HG02763 (cell line): ENCODE results near the gene C6orf62.
"Not testable (repeated sequence)": the region's sequence is repeated elsewhere in the genome, so short reads cannot be mapped to it uniquely, and the experiment has no call there.

Source experiments
- ATAC-seq: cut with Tn5 transposase; IDR thresholded peaks from one replicate; pipeline ENCODE4 v1.9.1; 2021; ENCODE audit warnings: mild to moderate bottlenecking, moderate library complexity; ENCODE audit not compliant: unreplicated experiment

C6orf62 gene

GRCh38 chr6:24719125-24719971 lies at the start of gene C6orf62:
Gene C6orf62 (minus strand): TSS chr6:24719154. CDS start chr6:24718668, 486 bp downstream.
- no peak for ATAC-seq

- ATAC-seq: no peak
Observed at GRCh38 chr6:24768361-24768760, 49.4 kb upstream of the C6orf62 start.

- no peak for ATAC-seq
Observed at GRCh38 chr6:24766680-24767462, 47.9 kb upstream of the C6orf62 start.

- ATAC-seq: not testable (repeated sequence)
Observed at GRCh38 chr6:24765968-24766367, 47.0 kb upstream of the C6orf62 start.

- not testable (repeated sequence) for ATAC-seq
Observed at GRCh38 chr6:24764833-24765828, 46.2 kb upstream of the C6orf62 start.

- ATAC-seq: no peak
Observed at GRCh38 chr6:24763578-24763977, 44.6 kb upstream of the C6orf62 start.

- ATAC-seq: no peak
Observed at GRCh38 chr6:24761851-24762250, 42.9 kb upstream of the C6orf62 start.

GRCh38 chr6:24761193-24761835 lies 42.4 kb upstream of the C6orf62 start:
- no peak for ATAC-seq

- no peak for ATAC-seq
Observed at GRCh38 chr6:24760210-24760609, 41.3 kb upstream of the C6orf62 start.

GRCh38 chr6:24759718-24760117 lies 40.8 kb upstream of the C6orf62 start:
- ATAC-seq: no peak

GRCh38 chr6:24757611-24758010 lies 38.7 kb upstream of the C6orf62 start:
- no peak for ATAC-seq

GRCh38 chr6:24755279-24755678 lies 36.3 kb upstream of the C6orf62 start:
- no peak for ATAC-seq

- not testable (repeated sequence) for ATAC-seq
Observed at GRCh38 chr6:24754378-24754777, 35.4 kb upstream of the C6orf62 start.

- no peak for ATAC-seq
Observed at GRCh38 chr6:24753545-24753944, 34.6 kb upstream of the C6orf62 start.

- ATAC-seq: no peak
Observed at GRCh38 chr6:24752917-24753492, 34.1 kb upstream of the C6orf62 start.

- no peak for ATAC-seq
Observed at GRCh38 chr6:24752503-24752902, 33.5 kb upstream of the C6orf62 start.

GRCh38 chr6:24750878-24751277 lies 31.9 kb upstream of the C6orf62 start:
- not testable (repeated sequence) for ATAC-seq

GRCh38 chr6:24749297-24749696 lies 30.3 kb upstream of the C6orf62 start:
- no peak for ATAC-seq

GRCh38 chr6:24744911-24745310 lies 26.0 kb upstream of the C6orf62 start:
- no peak for ATAC-seq

- ATAC-seq: no peak
Observed at GRCh38 chr6:24743944-24744335, 25.0 kb upstream of the C6orf62 start.
